MM.1S (cell line): ENCODE results near the gene GNAT3.

Experiments
- EZH2 ChIP-seq: fragments of 300-600 bp; sonication (generic); optimal IDR thresholded peaks from 2 replicates; pipeline ENCODE3; 2017; ENCODE audit warnings: low read depth, mild to moderate bottlenecking, antibody characterized with exemption, low read length, mixed read lengths
- TF ChIP-seq, protein P1 (sequence below): fragments of 300-600 bp; sonication (generic); IDR thresholded peaks from 2 replicates; pipeline ENCODE4 v1.5.1; 2016; ENCODE audit warnings: antibody characterized with exemption, low read length, mixed read lengths

- TF ChIP-seq, protein P1, sequence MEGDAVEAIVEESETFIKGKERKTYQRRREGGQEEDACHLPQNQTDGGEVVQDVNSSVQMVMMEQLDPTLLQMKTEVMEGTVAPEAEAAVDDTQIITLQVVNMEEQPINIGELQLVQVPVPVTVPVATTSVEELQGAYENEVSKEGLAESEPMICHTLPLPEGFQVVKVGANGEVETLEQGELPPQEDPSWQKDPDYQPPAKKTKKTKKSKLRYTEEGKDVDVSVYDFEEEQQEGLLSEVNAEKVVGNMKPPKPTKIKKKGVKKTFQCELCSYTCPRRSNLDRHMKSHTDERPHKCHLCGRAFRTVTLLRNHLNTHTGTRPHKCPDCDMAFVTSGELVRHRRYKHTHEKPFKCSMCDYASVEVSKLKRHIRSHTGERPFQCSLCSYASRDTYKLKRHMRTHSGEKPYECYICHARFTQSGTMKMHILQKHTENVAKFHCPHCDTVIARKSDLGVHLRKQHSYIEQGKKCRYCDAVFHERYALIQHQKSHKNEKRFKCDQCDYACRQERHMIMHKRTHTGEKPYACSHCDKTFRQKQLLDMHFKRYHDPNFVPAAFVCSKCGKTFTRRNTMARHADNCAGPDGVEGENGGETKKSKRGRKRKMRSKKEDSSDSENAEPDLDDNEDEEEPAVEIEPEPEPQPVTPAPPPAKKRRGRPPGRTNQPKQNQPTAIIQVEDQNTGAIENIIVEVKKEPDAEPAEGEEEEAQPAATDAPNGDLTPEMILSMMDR = no peak
- no peak for TF ChIP-seq EZH2
These were observed 8.3 kb upstream of the GNAT3 start for GRCh38 chr7:80520199-80520598.
